M059J (cell line): ENCODE results near the gene JAG1. TPM values are rescaled to one million over a fixed set of nuclear protein-coding genes. Genes with fewer than 3 reads are reported as not detected.

ENCODE experiments used
- DNase-seq: peaks from one replicate; pipeline ENCODE4 v3.0.0-alpha.2; 2012; ENCODE audit warnings: low read depth
- total RNA-seq: library from RNA; depleted of rRNA; stranded (reverse); fragments of >200 nt; shearing (Covaris generic); gene quantifications from 2 replicates; pipeline ENCODE4 v1.2.3, GENCODE V29; 2014

Gene JAG1
- total RNA-seq, 1 experiment from 2014 or later = 14.8 TPM

DNA sequence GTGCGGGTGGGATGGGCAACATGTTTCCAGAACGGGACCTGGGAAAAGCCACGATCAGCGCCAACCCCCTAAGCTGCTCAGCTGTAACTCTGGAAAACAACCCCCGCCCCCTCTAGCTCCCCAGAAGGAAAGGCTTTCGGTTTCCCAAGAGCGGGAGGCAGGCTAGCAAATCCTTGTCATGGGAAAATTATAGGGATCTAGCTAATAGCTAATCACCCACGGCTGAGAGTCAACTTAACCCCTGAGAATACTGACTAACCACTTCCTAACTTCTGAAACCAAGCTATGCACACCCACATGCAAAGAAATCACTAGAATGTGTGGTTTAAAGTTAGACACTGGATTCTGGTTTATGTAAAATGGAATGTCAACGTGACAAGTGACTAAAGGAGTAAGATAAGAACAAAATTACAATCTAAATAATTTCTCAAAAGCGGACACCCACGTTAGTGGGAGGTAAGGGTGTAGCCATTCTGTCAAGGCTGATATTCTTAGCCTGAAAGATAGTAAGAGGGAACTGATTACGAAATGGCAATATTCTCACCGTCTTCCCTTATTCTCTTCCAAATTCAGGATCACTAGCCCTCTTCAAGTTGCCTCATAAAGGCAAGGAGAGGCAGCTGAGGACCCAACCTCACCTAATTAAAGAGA lies 20.1 kb downstream of the JAG1 start:
- no peak for DNase-seq

DNA sequence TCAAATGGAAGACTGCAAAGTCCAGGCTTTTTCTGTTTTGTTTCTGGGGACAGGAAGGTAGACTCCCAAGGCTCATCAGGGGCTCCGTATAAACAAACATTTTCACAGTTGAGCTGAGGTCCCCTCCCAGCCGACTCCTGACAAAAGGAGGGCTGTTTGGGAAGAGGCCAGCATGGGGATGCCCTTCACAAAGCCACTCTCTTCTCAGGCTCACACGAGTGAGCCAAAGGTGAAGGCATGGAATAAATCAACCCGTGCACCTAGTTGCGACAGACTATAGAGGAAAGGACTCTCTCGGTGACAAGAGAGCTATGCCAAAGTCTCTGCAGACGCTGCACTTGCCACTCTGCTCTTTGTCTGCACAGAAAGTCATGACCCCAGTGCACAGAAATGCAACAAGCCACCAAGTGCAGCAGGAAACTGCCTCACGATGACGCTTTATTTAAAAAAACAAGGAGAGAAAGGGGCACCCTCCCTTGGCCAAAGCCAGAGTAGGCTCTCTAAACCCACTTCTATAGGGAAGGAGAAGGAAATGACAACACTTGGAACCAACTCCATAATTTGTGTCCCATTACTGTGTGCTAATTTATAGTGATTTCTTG lies 21.0 kb downstream of the JAG1 start:
- no peak for DNase-seq

DNA sequence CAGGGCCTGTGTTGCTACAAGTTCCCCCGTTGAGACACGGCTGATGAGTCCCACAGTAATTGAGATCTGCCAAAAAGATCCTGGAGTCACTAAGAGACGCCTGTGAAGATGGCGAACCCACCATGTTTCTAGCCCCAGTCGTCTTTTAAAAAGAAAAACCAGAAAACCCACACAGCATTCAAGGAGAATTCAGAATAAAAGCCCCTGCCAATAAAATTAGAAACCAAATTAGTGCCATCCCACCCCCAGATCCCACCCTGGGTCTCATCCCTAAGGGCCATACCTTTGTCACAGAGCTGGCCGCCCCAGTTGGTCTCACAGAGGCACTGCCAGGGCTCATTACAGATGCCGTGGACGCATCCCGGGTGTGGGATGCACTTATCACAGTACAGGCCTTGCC lies 21.6 kb downstream of the JAG1 start:
- DNase-seq = no peak

- DNase-seq = peak; percentile 84
Measured at GRCh38 chr20:10651227-10651990, 22.4 kb downstream of the JAG1 start.

DNA sequence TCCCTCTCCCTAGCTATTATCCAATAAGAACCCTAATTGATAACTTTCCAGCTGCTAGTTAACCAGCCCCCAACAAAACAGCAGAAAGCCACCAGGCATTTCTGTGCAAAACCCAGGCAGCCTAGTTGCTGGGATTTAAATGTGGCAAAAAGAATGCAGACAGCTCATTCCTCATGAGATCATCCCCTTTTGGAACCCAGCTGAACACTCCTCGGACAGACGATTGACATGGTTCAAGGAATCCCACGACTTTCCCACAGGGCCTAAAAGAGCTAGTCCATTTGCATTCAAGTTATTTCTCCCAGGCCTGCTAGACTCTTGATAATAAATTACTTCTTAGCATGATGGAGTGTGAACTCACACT lies 24.0 kb downstream of the JAG1 start:
- DNase-seq = peak; percentile 55

DNA sequence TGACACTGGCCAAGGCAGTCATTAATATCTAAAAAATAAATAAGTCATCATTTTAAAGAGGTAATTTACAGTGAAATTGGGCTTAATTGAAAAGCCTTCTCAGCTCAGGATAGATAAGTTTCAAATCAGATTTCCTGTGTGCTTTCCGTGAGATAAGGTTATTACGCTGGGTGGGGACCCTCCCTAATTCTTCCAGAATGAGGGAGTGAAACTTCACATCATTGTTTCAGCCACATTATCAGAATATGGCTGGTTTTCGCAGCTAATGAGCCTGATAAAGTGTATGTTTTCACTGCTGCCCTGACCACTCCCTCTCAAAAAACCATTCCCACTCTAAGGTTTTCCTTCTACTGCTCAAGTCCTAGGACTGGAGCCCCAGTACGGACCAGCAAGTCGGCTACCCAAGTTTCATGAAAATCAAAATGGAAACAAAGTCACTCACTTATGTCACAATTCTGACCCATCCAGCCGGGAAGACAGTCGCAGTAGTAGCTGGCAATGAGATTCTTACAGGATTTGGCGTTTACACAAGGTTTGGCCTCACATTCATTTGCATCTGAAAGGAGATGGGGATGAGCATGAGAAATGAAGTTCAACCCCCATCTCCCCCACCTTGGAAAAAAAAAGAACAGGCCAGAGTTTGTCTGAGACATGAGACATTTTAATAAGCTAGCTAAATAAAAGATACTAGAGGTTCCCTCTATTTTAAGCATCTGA lies 24.6 kb downstream of the JAG1 start:
- DNase-seq = no peak

DNA sequence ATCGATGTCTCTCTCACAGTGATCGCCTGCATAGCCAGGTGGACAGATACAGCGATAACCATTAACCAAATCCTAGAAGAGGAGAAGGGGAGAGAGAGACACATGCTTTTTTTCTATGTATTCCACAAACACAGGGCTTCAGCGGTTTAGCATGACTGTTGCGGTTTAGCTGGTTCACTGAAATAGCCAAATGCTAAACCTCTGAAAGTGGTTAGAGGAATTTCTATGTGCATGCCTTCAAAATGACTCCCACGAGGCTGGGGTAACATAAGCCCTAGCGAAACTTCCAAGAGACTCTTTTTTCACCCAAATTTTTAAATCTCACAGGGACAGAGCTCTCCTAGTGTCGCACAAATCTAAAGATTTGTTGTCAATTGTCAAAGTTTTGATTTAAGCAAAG lies 25.1 kb downstream of the JAG1 start:
- peak; percentile 82 for DNase-seq

DNA sequence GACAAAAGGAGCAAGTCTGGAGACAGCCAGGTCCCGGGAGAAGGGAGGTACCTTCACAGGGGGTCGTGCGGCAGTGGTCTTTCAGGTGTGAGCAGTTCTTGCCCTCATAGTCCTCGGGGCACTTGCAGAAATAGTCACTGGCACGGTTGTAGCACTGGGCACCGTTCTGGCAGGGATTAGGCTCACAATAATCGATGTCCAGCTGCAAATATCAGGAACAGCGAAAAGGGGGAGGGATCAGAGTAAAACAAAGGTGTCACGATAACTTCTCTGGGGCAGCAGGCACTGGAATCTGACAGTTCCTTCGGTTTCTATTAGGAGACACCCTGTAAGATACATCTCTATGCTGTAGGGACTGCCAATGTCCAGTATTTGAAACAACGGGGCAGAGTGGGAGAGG lies 25.9 kb downstream of the JAG1 start:
- no peak for DNase-seq

DNA sequence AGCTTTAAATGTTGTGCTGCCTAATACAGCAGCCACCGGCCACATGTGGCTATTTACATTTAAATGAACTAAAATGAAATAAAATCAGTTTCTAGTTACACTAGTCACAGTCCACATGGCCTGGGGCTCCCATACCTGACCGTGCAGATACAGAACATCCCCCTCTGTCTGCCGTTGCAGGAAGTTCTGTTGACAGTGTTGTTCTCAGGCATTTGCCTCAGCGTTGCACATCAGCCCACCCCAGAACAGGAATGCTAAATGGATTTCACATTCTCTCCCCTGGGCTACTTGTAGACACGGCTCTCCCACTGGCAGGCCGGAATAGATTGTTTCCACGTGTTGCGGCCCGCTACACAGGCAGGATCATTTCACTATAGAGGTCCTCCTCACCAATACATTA lies 26.3 kb downstream of the JAG1 start:
- no peak for DNase-seq

GRCh38 chr20:10646886-10647420 lies 26.8 kb downstream of the JAG1 start:
- DNase-seq = no peak

GRCh38 chr20:10646006-10646405 lies 27.8 kb downstream of the JAG1 start:
- no peak for DNase-seq

DNA sequence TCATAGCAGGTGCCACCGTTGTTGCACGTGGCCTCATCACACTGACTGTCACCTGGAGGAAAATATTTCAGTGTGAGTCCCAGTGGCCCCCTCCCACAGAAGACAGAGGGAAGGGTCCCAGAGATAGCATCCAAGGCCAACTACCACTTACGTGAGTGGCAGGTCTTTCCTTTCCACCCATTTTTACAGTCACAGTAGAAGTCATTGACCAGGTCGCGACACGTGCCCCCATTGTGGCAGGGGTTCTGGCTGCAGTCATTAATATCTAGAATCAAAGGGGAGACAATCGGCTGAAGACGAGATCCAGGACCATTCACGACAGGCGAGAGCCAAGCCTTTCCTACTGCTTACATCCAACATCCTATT lies 28.6 kb downstream of the JAG1 start:
- no peak for DNase-seq

- DNase-seq = no peak
Measured at GRCh38 chr20:10644458-10645204, 29.2 kb downstream of the JAG1 start.

GRCh38 chr20:10643560-10643873 lies 30.3 kb downstream of the JAG1 start:
- no peak for DNase-seq

DNA sequence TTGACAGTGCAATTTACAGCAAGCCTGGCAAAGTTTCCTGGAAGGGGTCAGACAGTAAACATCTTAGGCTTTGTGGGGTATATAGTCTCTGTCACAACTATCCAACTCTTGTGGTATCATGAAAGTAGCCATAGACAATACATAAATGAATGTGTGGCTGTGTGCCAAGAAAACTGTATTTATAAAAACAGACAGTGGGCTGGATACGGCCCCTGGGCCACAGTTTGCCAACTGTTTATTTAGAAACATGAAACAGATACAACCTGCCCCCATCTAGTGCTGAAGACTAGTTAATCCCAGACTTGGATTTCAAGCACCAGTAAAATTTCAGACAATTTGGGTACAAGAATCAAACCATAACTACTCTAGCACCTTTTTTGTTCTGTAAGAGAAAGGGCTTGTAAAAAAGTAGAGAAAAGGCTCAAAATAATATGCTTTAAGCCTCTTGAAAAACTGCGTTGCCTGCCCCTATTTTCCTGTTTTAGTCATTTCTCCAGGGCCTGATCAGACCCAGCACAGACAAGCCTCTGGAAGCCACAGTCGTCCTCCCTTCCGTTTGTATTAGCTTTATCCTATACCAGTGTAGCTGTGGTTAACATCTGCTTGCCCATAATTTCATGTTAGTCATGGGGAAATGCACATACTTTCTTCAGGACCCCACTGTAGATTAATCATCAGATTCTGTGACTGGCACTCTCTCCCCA lies 30.8 kb downstream of the JAG1 start:
- DNase-seq = peak; percentile 39

- no peak for DNase-seq
Measured at GRCh38 chr20:10641893-10642292, 31.9 kb downstream of the JAG1 start.

GRCh38 chr20:10641467-10641866 lies 32.3 kb downstream of the JAG1 start:
- no peak for DNase-seq

- no peak for DNase-seq
Measured at GRCh38 chr20:10640897-10641296, 32.9 kb downstream of the JAG1 start.

DNA sequence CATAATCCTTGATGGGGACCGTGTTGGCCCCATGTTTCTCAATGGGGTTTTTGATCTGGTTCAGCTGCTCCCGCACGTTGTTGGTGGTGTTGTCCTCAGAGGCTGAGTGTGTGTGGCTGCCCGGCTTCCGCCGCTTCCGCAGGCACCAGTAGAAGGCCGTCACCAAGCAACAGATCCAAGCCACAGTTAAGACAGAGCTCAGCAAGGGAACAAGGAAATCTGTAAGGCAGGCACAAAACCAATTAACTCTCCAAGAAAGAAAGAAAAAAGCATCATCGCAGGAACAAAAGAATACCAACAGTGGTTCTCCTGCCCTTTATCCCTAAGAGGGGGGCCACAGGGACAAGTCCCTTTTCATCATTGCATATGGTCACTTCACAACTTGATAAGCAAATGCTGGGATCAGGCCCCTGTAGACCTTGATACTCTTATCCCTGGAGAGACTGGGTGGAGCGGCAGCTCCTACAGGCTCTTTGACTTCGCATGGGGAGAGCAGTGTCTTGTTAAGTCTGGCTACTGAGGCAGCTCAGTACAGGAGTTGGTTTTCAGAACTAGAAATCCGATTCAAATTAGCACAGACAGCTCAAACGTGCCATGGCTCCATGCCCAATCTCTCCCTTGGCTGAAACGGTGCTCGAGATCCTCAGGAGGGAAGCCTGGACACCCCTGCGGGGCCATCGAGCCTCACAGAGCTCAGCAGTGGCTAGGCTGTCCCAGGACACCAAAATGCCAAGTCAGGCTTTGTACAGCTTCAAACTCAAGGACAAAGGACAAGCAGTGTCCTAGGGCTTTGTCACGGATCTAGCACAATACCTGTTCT lies 33.9 kb downstream of the JAG1 start:
- DNase-seq = no peak

DNA sequence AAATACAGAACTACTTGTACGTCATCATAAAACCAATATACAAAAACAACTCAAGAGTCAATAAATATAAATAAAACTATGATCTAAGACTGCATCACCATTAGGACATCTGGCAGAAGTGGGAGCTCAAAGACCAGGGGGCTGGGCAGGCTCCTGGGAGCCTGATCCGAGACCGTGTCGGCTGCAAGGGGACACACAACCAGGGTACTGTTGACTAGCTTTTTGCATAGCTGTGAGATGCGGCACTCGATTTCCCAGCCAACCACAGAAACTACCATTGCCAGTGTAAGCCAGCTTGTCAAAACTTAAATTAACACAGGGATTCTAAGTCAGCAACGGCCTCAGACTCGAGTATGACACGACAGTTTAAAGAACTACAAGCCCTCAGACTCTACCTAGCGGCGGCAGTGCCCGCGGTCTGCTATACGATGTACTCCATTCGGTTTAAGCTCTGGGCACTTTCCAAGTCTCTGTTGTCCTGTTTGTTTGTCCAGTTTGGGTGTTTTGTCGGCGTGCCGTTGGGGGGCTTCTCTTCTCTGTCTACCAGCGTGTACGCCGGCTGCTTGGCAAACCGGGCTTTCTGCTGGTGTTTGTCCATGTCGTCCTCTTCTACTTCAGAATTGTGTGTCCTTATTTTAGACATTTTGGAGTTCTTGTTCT lies 34.6 kb downstream of the JAG1 start:
- DNase-seq = no peak
